Smooth muscle cell (in vitro differentiated cells): ENCODE results near the gene LMAN2. TPM values are rescaled to one million over a fixed set of nuclear protein-coding genes. Genes with fewer than 3 reads are reported as not detected.

Experiments used
- DNase-seq: peaks from one replicate; lab custom pipeline; 2025; ENCODE audit not compliant: unreplicated experiment; lab: John Stamatoyannopoulos, UW
- H2AFZ ChIP-seq: fragments of 200-600 bp; sonication (generic); 2 replicates; pipeline ENCODE4 v1.6.0; 2016; ENCODE audit warnings: antibody characterized with exemption, low read depth, mild to moderate bottlenecking
- H3F3A ChIP-seq: fragments of 200-600 bp; sonication (generic); 2 replicates; pipeline ENCODE4 v1.6.0; 2017; ENCODE audit warnings: antibody characterized with exemption, low read depth
- H3K27ac ChIP-seq: fragments of 200-600 bp; sonication (generic); 2 replicates; pipeline ENCODE4 v1.5.1; 2016; ENCODE audit warnings: low read depth, mild to moderate bottlenecking
- H3K27me3 ChIP-seq: fragments of 200-600 bp; sonication (generic); 2 replicates; pipeline ENCODE4 v1.6.1; 2016; ENCODE audit warnings: low read depth, mild to moderate bottlenecking
- H3K36me3 ChIP-seq: fragments of 200-600 bp; sonication (generic); 2 replicates; pipeline ENCODE4 v1.5.1; 2016; ENCODE audit warnings: low read depth
- H3K4me1 ChIP-seq: fragments of 200-600 bp; sonication (generic); 2 replicates; pipeline ENCODE4 v1.5.1; 2016; ENCODE audit warnings: low read depth
- H3K4me2 ChIP-seq: fragments of 200-600 bp; sonication (generic); 2 replicates; pipeline ENCODE4 v1.6.0; 2016; ENCODE audit warnings: mild to moderate bottlenecking
- H3K4me3 ChIP-seq: fragments of 200-600 bp; sonication (generic); 2 replicates; pipeline ENCODE4 v1.5.1; 2016; ENCODE audit warnings: mild to moderate bottlenecking
- H3K79me2 ChIP-seq: fragments of 200-600 bp; sonication (generic); 2 replicates; pipeline ENCODE4 v1.6.0; 2016; ENCODE audit warnings: low read depth, mild to moderate bottlenecking
- H3K9ac ChIP-seq: fragments of 200-600 bp; sonication (generic); 2 replicates; pipeline ENCODE4 v1.6.0; 2016; ENCODE audit warnings: low read depth
- H3K9me3 ChIP-seq: fragments of 200-600 bp; sonication (generic); replicated peaks from 2 replicates; pipeline ENCODE4 v1.5.1; 2016; ENCODE audit warnings: low read depth
- H4K20me1 ChIP-seq: fragments of 200-600 bp; sonication (generic); 2 replicates; pipeline ENCODE4 v1.6.0; 2016; ENCODE audit warnings: low read depth
- CTCF ChIP-seq: fragments of 200-600 bp; sonication (generic); IDR thresholded peaks from 2 replicates; pipeline ENCODE4 v1.5.1; 2017; ENCODE audit warnings: borderline replicate concordance, mild to moderate bottlenecking, antibody characterized with exemption; ENCODE audit not compliant: insufficient read depth, poor library complexity, severe bottlenecking
- WGBS: methylation state at CpG from one replicate; pipeline ENCODE4 v1.1.7; 2016; ENCODE audit warnings: low lambda C conversion rate; 5-methylcytosine and 5-hydroxymethylcytosine counted together
- polyA plus RNA-seq: library from polyadenylated mRNA; unstranded; fragments of >200 nt; fragmentation: Nextera tagmentation; extraction: Ambion mirVana; gene quantifications from 2 replicates; pipeline ENCODE4 v1.2.1, GENCODE V29; 2016
- total RNA-seq: library from RNA; depleted of rRNA; stranded (reverse); fragments of >200 nt; gene quantifications from 2 replicates; pipeline ENCODE4 v1.2.3, GENCODE V29; 2014

Gene LMAN2
- total and polyA plus RNA-seq, 2 experiments from 2014 or later, result 241 to 253 TPM

DNA sequence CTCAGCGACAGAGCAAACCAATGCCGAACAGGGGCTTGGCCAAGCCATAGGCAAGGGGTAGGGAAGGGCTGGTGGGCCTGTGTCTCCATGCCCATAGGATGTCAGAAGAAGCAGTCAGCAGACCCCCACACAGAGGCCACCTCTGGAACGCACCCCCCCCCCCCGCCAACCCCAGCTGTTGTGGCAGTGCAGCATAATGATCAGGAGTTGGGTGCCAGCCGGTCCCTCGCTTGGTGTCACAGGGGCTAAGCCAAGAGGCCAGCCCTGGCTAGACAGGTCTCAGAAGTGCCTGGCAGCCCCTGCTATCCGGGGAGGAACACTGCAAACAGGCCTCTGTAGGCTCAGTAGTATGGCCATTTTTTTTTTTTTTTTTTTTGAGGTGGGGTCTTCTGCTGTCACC lies 36.1 kb downstream of the LMAN2 start:
- Histone ChIP-seq H3K27ac (no peak overlapping the region), H3K36me3 (no peaks in the 10 kb centered on the region), H3K9ac (no peak overlapping the region), H4K20me1 (peaks cover 45% of the 10 kb centered on the region), H3F3A (peaks cover 3% of the 10 kb centered on the region), H3K79me2 (no peaks in the 10 kb centered on the region), H3K4me3 (no peak overlapping the region), H2AFZ (no peak overlapping the region), H3K4me2 (no peak overlapping the region), H3K27me3 (no peaks in the 10 kb centered on the region), H3K9me3 (no peaks in the 10 kb centered on the region), H3K4me1 (no peaks in the 10 kb centered on the region)
- DNase-seq, result no peak
- TF ChIP-seq CTCF, result no peak
- WGBS, result 93% methylated on average over 7 of the region's 7 CpGs

DNA sequence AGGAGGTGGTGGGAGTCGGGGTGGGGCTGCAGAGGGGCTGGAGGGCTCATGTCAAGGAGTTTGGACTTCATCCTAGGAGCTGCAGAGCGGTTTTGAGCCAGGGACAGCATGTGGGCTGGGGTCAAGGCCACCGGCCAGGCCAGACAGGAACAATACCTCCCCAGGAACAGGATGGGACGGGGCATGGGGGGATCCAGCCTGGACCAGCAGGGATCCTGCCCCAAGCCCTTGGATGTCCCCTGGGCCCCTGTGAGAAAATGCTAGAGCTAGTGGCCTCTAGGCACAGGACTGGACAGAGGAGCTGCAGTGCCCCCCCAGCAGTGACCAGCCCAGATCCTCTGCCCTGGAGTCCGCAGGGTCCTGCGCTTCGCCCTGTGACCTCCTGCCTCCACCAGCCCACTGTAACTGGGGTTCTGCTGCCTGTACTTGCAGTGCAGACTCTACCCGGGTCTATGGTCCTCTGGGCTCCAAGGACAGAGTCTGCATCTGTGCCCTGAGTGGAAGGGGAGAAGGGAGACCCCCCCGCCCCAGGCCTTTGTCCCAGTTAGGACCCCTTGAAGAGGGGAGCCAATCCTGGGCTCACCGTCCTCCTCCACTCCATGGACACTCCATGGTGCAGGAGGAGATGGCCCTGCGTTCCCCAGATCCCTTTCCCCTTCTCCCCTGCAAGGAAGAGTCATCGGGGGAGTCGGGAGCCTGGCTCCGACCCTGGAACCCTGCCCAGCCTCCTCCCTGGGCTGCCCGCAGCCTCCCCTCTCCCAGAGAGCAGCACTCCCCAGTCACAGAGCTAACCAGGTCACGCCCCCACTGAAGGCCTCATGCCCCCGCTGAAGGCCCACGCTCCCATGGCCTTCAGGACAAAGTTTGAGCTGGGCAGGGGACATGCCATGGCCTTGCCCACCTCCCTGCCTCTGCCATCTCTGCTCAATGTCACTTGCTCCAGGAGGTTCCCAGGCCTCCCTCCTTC lies 36.8 kb downstream of the LMAN2 start:
- peaks cover 51% of the 10 kb centered on the region for H4K20me1 ChIP-seq

GRCh38 chr5:177313561-177314259 lies 37.8 kb downstream of the LMAN2 start:
- TF ChIP-seq CTCF, result no peak
- 96% methylated on average over 15 of the region's 15 CpGs for WGBS
- H3K4me3 ChIP-seq, result no peak overlapping the region
- no peak overlapping the region for H3K9ac ChIP-seq
- H2AFZ ChIP-seq, result no peak overlapping the region
- peaks cover 3% of the 10 kb centered on the region for H3F3A ChIP-seq
- H3K27ac ChIP-seq, result no peak overlapping the region
- no peaks in the 10 kb centered on the region for H3K27me3 ChIP-seq
- peaks cover 51% of the 10 kb centered on the region for H4K20me1 ChIP-seq
- no peaks in the 10 kb centered on the region for H3K36me3 ChIP-seq
- H3K79me2 ChIP-seq, result no peaks in the 10 kb centered on the region
- no peaks in the 10 kb centered on the region for H3K4me1 ChIP-seq
- DNase-seq, result no peak
- no peaks in the 10 kb centered on the region for H3K9me3 ChIP-seq
- no peak overlapping the region for H3K4me2 ChIP-seq

More for the DNA sequence above, 36.8 kb downstream of the LMAN2 start:
- H3F3A ChIP-seq, result peaks cover 3% of the 10 kb centered on the region
- no peaks in the 10 kb centered on the region for H3K9me3 ChIP-seq
- TF ChIP-seq CTCF, result no peak
- no peak overlapping the region for H3K9ac ChIP-seq
- H2AFZ ChIP-seq, result no peak overlapping the region
- no peak overlapping the region for H3K27ac ChIP-seq
- no peaks in the 10 kb centered on the region for H3K36me3 ChIP-seq
- WGBS, result 91% methylated on average over 16 of the region's 18 CpGs
- no peak overlapping the region for H3K4me3 ChIP-seq
- H3K79me2 ChIP-seq, result no peaks in the 10 kb centered on the region
- no peak for DNase-seq
- H3K4me2 ChIP-seq, result no peak overlapping the region
- no peaks in the 10 kb centered on the region for H3K27me3 ChIP-seq
- no peaks in the 10 kb centered on the region for H3K4me1 ChIP-seq
